ENCODE data around the gene APOBEC4. TPM values are rescaled to one million over a fixed set of nuclear protein-coding genes. Genes with fewer than 3 reads are reported as not detected.
"Not testable (repeated sequence)": the region's sequence is repeated elsewhere in the genome, so short reads cannot be mapped to it uniquely, and the experiment has no call there.

Gene APOBEC4
- not detected for polyA plus RNA-seq (ENCODE audit: insufficient read length in 12 of 12)
- long read RNA-seq, donor 1: 0 reads
- long read RNA-seq, donor 2: 0 reads
- long read RNA-seq, donor 3: 0 reads
- long read RNA-seq, donor 4: 0 reads
- long read RNA-seq, donor 5: 0 reads
- long read RNA-seq, donor 6: 0 reads
- long read RNA-seq, donor 7: 0 reads
- long read RNA-seq, donor 8: 0 reads
- long read RNA-seq, donor 9: 0 reads
- long read RNA-seq, donor 10: 0 reads
- long read RNA-seq, donor 11: 0 reads

GRCh38 chr1:183652547-183653461 is at the start of gene APOBEC4:
TSS of gene APOBEC4 (minus strand) at chr1:183653316. CDS start at chr1:183648781, 4,535 bp downstream.
- no peak for DNase-seq

- no peak for DNase-seq
Measured at GRCh38 chr1:183702813-183703198, 49.7 kb upstream of the APOBEC4 start.

GRCh38 chr1:183702087-183702812 is 49.1 kb upstream of the APOBEC4 start:
- DNase-seq: no peak

- DNase-seq: no peak
Measured at GRCh38 chr1:183699616-183700160, 46.6 kb upstream of the APOBEC4 start.

- DNase-seq: no peak
Measured at GRCh38 chr1:183697814-183698590, 44.9 kb upstream of the APOBEC4 start.

- DNase-seq: no peak
Measured at GRCh38 chr1:183696981-183697380, 43.9 kb upstream of the APOBEC4 start.

- peak; percentile 68 for DNase-seq
Measured at GRCh38 chr1:183694755-183695154, 41.6 kb upstream of the APOBEC4 start.

- DNase-seq: no peak
Measured at GRCh38 chr1:183694066-183694465, 41.0 kb upstream of the APOBEC4 start.

GRCh38 chr1:183693521-183693920 is 40.4 kb upstream of the APOBEC4 start:
- DNase-seq: no peak

- DNase-seq: no peak
Measured at GRCh38 chr1:183689762-183690204, 36.7 kb upstream of the APOBEC4 start.

GRCh38 chr1:183688341-183689060 is 35.4 kb upstream of the APOBEC4 start:
- peak; percentile 65 for DNase-seq

- no peak for DNase-seq
Measured at GRCh38 chr1:183687546-183688304, 34.6 kb upstream of the APOBEC4 start.

GRCh38 chr1:183686229-183686628 is 33.1 kb upstream of the APOBEC4 start:
- no peak for DNase-seq

- DNase-seq: no peak
Measured at GRCh38 chr1:183685112-183685713, 32.1 kb upstream of the APOBEC4 start.

- DNase-seq: not testable (repeated sequence)
Measured at GRCh38 chr1:183679363-183679762, 26.2 kb upstream of the APOBEC4 start.

GRCh38 chr1:183678819-183679218 is 25.7 kb upstream of the APOBEC4 start:
- no peak for DNase-seq

GRCh38 chr1:183676586-183677189 is 23.6 kb upstream of the APOBEC4 start:
- DNase-seq: no peak

- DNase-seq: no peak
Measured at GRCh38 chr1:183675883-183676585, 22.9 kb upstream of the APOBEC4 start.
